Measurements from ENCODE around the gene KLK7. TPM values are rescaled to one million over a fixed set of nuclear protein-coding genes. Genes with fewer than 3 reads are reported as not detected.

Gene KLK7
- total and polyA plus RNA-seq, 2 of the 4 experiments (the other 2 are of a cell fraction), result not detected

DNA sequence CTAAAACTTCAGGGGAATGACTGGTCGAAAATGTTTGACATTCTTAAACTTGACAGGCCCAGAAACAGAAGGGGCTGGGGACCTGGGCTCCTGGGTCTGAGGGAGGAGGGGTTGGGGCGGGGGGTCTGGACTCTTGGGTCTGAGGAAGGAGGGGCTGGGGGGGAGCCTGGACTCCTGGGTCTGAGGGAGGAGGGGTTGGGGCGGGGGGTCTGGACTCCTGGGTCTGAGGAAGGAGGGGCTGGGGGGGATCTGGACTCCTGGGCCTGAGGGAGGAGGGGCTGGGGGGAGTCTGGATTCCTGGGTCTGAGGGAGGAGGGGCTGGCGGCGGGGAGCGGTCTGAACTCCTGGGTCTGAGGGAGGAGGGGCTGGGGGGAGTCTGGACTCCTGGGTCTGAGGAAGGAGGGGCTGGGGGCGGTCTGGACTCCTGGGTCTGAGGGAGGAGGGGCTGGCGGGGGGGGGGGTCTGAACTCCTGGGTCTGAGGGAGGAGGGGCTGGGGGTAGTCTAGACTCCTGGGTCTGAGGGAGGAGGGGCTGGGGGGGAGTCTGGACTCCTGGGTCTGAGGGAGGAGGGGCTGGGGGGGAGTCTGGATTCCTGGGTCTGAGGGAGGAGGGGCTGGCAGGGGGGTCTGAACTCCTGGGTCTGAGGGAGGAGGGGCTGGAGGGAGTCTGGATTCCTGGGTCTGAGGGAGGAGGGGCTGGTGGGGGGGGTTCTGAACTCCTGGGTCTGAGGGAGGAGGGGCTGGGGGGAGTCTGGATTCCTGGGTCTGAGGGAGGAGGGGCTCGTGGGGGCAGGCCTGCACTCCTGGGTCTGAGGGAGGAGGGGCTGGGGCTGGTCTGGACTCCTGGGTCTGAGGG lies 8.8 kb downstream of the KLK7 start:
- no peak overlapping the region for H3K14ac ChIP-seq (replicated peaks; ENCODE audit: low read depth, low read length)
- H2AK5ac ChIP-seq (ENCODE audit: low read depth, low read length), result no peak overlapping the region
- no peak overlapping the region for H2AK9ac ChIP-seq (replicated peaks; ENCODE audit: low read depth, low read length, poor library complexity)
- no peaks in the 10 kb centered on the region for H4K20me1 ChIP-seq (ENCODE audit: insufficient read depth, low read length)
- H3K27me3 ChIP-seq (ENCODE audit: control insufficient read depth, insufficient read depth, low read length), result no peaks in the 10 kb centered on the region
- H2BK20ac ChIP-seq (ENCODE audit: low read depth, low read length), result no peak overlapping the region
- no peak overlapping the region for H4K91ac ChIP-seq (ENCODE audit: insufficient read depth, low read depth, low read length)
- no peak overlapping the region for H2BK15ac ChIP-seq (ENCODE audit: low read depth, low read length)
- no peak overlapping the region for H3K27ac ChIP-seq (ENCODE audit: insufficient read depth, low read length)
- H3K4me2 ChIP-seq (ENCODE audit: low read depth, low read length), result no peak overlapping the region
- no peak for TF ChIP-seq RCOR1 (IDR thresholded peaks at IDR 0.05; ENCODE audit: insufficient replicate concordance, low read length)
- TF ChIP-seq, protein P1, sequence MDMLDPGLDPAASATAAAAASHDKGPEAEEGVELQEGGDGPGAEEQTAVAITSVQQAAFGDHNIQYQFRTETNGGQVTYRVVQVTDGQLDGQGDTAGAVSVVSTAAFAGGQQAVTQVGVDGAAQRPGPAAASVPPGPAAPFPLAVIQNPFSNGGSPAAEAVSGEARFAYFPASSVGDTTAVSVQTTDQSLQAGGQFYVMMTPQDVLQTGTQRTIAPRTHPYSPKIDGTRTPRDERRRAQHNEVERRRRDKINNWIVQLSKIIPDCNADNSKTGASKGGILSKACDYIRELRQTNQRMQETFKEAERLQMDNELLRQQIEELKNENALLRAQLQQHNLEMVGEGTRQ (IDR thresholded peaks at IDR 0.05; ENCODE audit: low read depth, low read length), result no peak
- TF ChIP-seq MAZ (IDR thresholded peaks at IDR 0.05; ENCODE audit: borderline replicate concordance, low read depth, low read length), result no peak
- ChIA-PET CTCF (interaction anchor here (0.7 kb wide), 1 partner anchor 44 kb away, joined by 7 read pairs; no protein-coding TSS in a partner anchor), POLR2A (ENCODE audit: unreplicated experiment) (no interaction called here)
- no peak overlapping the region for H2BK5ac ChIP-seq (ENCODE audit: low read depth, low read length, poor library complexity, severe bottlenecking)
- H3K56ac ChIP-seq (ENCODE audit: extremely low read depth, insufficient read depth, low read length), result no peak overlapping the region
- DNase-seq (no peak), ATAC-seq (ENCODE audit: low read depth) (no peak)
- H3K9me1 ChIP-seq (ENCODE audit: insufficient read depth, low read length), result no peaks in the 10 kb centered on the region
- H3K9ac ChIP-seq (ENCODE audit: low read depth, low read length), result no peak overlapping the region
- no peak overlapping the region for H4K8ac ChIP-seq (ENCODE audit: low read depth in 2 of 2, low read length in 2 of 2)
- no peaks in the 10 kb centered on the region for H3K79me1 ChIP-seq (ENCODE audit: low read depth in 1 of 2, low read length in 2 of 2)
- in situ Hi-C loops (cut with MboI; ENCODE audit: low sequenced_read_pairs) (no loop called here), intact Hi-C loops (cut with micrococcal nuclease) (no loop called here), dilution Hi-C loops (cut with HindIII; ENCODE audit: low sequenced_read_pairs, unreplicated experiment) (no loop called here)
- H3K4me1 ChIP-seq (ENCODE audit: control insufficient read depth, insufficient read depth, low read length), result no peaks in the 10 kb centered on the region
- H3K4ac ChIP-seq (ENCODE audit: low read depth, low read length), result no peak overlapping the region
- no peak overlapping the region for H2AFZ ChIP-seq (replicated peaks; ENCODE audit: low read length, poor library complexity)
- H3K9me3 ChIP-seq (ENCODE audit: control insufficient read depth, insufficient read depth, low read length), result no peaks in the 10 kb centered on the region; the same call in 1 of the 2 replicates
- H3K36me3 ChIP-seq (ENCODE audit: control insufficient read depth, insufficient read depth, low read length), result no peaks in the 10 kb centered on the region
- WGBS, 2 experiments (ENCODE audit: extremely low coverage in 2 of 2, insufficient read length in 1 of 2), result 0% methylated on average over 1 of the region's 9 CpGs; no CpG with 5 or more reads in 1 of the 2 experiments
- no peak overlapping the region for H3K18ac ChIP-seq (ENCODE audit: low read depth, low read length)
- H3K23ac ChIP-seq (ENCODE audit: low read depth, low read length), result no peak overlapping the region
- no peak overlapping the region for H4K5ac ChIP-seq (ENCODE audit: low read depth, low read length)
- H2BK120ac ChIP-seq (ENCODE audit: low read depth, low read length), result no peak overlapping the region
- H3K4me3 ChIP-seq (ENCODE audit: insufficient read depth, low read depth, low read length), result no peak overlapping the region
- no TSS peak for BruUV-seq (replicated peaks)
